ENCODE results near the gene UBE2D1. TPM values are rescaled to one million over a fixed set of nuclear protein-coding genes. Genes with fewer than 3 reads are reported as not detected.

UBE2D1 gene
- total and polyA plus RNA-seq, 2 of the 8 experiments (the other 6 are each of a cell fraction or from before 2014, with no cell fraction given), result 21.2 to 33.5 TPM

DNA sequence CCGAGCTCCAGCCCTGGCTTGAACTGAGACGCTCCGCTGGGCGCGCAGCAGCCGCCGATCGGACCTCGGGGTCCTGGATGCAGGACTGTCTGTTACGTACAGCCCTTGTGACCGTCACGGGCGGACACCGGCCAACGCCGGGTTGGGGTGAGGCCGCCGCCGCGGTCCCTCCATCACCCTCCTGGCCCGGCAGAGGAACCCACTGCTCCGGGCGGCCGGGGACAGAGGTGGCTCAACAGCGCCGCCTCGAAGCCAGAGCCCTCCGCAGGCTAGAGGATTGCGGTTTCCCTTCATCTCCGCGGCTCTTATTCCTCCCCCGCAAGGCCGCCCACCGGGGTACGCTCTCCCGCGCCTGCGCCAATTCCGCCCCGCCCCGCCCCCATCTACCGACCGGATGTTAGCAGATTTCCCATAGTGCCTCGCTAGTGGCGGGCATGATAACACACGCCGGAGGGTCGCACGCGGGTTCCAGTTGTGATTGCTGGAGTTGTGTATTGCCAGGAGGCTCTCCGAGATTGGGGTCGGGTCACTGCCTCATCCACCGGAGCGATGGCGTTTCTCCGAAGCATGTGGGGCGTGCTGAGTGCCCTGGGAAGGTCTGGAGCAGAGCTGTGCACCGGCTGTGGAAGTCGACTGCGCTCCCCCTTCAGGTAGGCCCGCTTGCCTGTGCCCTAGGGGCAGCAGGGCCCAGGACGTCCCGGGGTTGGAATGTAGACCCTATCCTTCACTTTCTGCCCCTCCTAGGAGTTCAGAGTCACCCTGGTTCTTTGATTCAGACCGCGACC lies 50.4 kb downstream of the UBE2D1 start, which contains the start of gene TFAM:
Gene TFAM (plus strand): TSS at position 412 of the 785 bp plus-strand sequence. CDS start 138 bp downstream, at position 550.
- Histone ChIP-seq H3K9ac (replicated peaks in 1 of 4; ENCODE audit: extremely low read depth in 1 of 4, low read depth in 3 of 4, low read length in 3 of 4) (peak within 1 kb of the TSS; percentile 88 to 97 (median 95)), H4K8ac (ENCODE audit: extremely low read depth, insufficient read depth, low read length) (peak within 1 kb of the TSS; percentile 97; the same call in 1 of the 2 replicates), H4K91ac (replicated peaks; ENCODE audit: insufficient read length, low read length) (peak within 1 kb of the TSS; percentile 95), H3K4ac (replicated peaks; ENCODE audit: insufficient read length, low read depth, low read length) (no peak within 1 kb of the TSS), H4K5ac (ENCODE audit: insufficient read length, low read depth, low read length) (peak within 1 kb of the TSS; percentile 97), H3K79me2 (ENCODE audit: control insufficient read depth in 1 of 2, insufficient read depth in 2 of 2, low read length in 2 of 2) (peaks cover 5 to 31% of the 10 kb centered on the region in 2 experiments; a peak in 3 of 4 replicates), H2BK5ac (ENCODE audit: low read depth, low read length) (peak within 1 kb of the TSS; percentile 96), H2AK5ac (ENCODE audit: low read depth, low read length) (no peak within 1 kb of the TSS), H2BK12ac (ENCODE audit: low read depth, low read length) (peak within 1 kb of the TSS; percentile 19; the same call in 1 of the 2 replicates), H2BK20ac (ENCODE audit: low read length) (no peak within 1 kb of the TSS), H3K79me1 (ENCODE audit: low read depth, low read length) (no peaks in the 10 kb centered on the region; the same call in 1 of the 2 replicates), H3K23me2 (ENCODE audit: low read depth, low read length) (0 out of 2 replicates have a peak, but pooled peaks cover 4% of the 10 kb centered on the region), H3K14ac (ENCODE audit: insufficient read length) (no peak within 1 kb of the TSS), H3K27ac (ENCODE audit: low read depth, low read length) (peak within 1 kb of the TSS; percentile 90), H2BK120ac (replicated peaks; ENCODE audit: low read depth, low read length) (no peak within 1 kb of the TSS), H2BK15ac (ENCODE audit: low read length) (no peak within 1 kb of the TSS), H3K23ac (ENCODE audit: insufficient read length) (no peak within 1 kb of the TSS), H3K4me1 (replicated peaks in 1 of 4; ENCODE audit: control insufficient read depth in 3 of 4, insufficient read depth in 4 of 4, low read length in 3 of 4) (peaks cover 0 to 4% (median 1%) of the 10 kb centered on the region in 4 experiments; a peak in 3 of 7 replicates), H2AFZ (ENCODE audit: low read length) (peak within 1 kb of the TSS; percentile 86), H3K4me2 (ENCODE audit: insufficient read depth in 1 of 2, low read depth in 2 of 2, low read length in 2 of 2) (peak within 1 kb of the TSS; percentile 61 to 79), H3K27me3 (replicated peaks in 1 of 4; ENCODE audit: control insufficient read depth in 3 of 4, extremely low read depth in 1 of 4, insufficient read depth in 3 of 4, low read length in 3 of 4) (no peaks in the 10 kb centered on the region), H3K18ac (ENCODE audit: extremely low read depth, low read length) (peak within 1 kb of the TSS; percentile 98), H3K36me3 (ENCODE audit: control insufficient read depth in 2 of 4, insufficient read depth in 4 of 4, low read length in 3 of 4) (peaks cover 8 to 33% (median 16%) of the 10 kb centered on the region in 4 experiments; a peak in 5 of 8 replicates), H3K9me3 (ENCODE audit: insufficient read depth in 2 of 2, low read depth in 1 of 2, low read length in 1 of 2) (no peaks in the 10 kb centered on the region), H3K4me3 (ENCODE audit: extremely low read depth in 1 of 4, insufficient read depth in 2 of 4, low read depth in 3 of 4, low read length in 4 of 4) (peak within 1 kb of the TSS; percentile 80 to 98 (median 94)), H4K20me1 (replicated peaks in 1 of 2; ENCODE audit: control insufficient read depth in 1 of 2, insufficient read depth in 2 of 2, low read length in 2 of 2) (no peaks in the 10 kb centered on the region), H3K56ac (replicated peaks; ENCODE audit: insufficient read length, low read depth, low read length) (peak within 1 kb of the TSS; percentile 97)
- 2% methylated on average over 44 of the region's 65 CpGs; no CpG with 5 or more reads in 1 of the 2 experiments for WGBS, 2 experiments (ENCODE audit: extremely low coverage in 1 of 2, insufficient coverage in 1 of 2, insufficient read length in 1 of 2, insufficient replicate concordance in 2 of 2, low coverage in 1 of 2, low lambda C conversion rate in 2 of 2, missing lambda C conversion rate in 1 of 2)
- ChIA-PET CTCF (ENCODE audit: partially characterized antibody) (interaction anchor here (0.5 to 5.4 kb wide), 9 partner anchors 24 to 146 kb away, joined by 3 to 36 read pairs (median 3); no protein-coding TSS in a partner anchor), POLR2A (ENCODE audit: partially characterized antibody) (interaction anchor here (0.7 to 3.0 kb wide), 14 partner anchors 8 to 117 kb away, joined by 3 to 21 read pairs (median 3); partner anchors contain the start of genes CISD1 and UBE2D1)
- peak; percentile 53 to 96 for DNase-seq (ENCODE audit: low read depth in 1 of 2, low spot score in 2 of 2)
- FAIRE-seq, result no peak
- peak; percentile 28 for TF ChIP-seq TAF7 (optimal IDR thresholded peaks at IDR 0.05; ENCODE audit: borderline replicate concordance, low read depth, low read length)
- 0 out of 2 replicates have a peak, but pooled peaks have one; percentile 47 for TF ChIP-seq RBBP5 (IDR thresholded peaks at IDR 0.05; ENCODE audit: borderline replicate concordance, low read depth, low read length)
- TF ChIP-seq EGR1 (IDR thresholded peaks at IDR 0.05; ENCODE audit: borderline replicate concordance, low read depth, low read length), result peak; percentile 69
- TF ChIP-seq BRCA1 (IDR thresholded peaks at IDR 0.05; ENCODE audit: low read depth, low read length), result no peak
- TF ChIP-seq CREB1 (IDR thresholded peaks at IDR 0.05), result peak; percentile 20; the same call in 1 of the 2 replicates
- TF ChIP-seq GTF2F1 (IDR thresholded peaks at IDR 0.05; ENCODE audit: borderline replicate concordance, low read depth, low read length), result no peak
- peak; percentile 62 for TF ChIP-seq SAP30 (IDR thresholded peaks at IDR 0.05; ENCODE audit: insufficient read depth, insufficient replicate concordance, low read length)
- no peak for TF ChIP-seq ATF3 (IDR thresholded peaks at IDR 0.05; ENCODE audit: insufficient read depth, low read depth, low read length)
- no peak for TF ChIP-seq MAFK (IDR thresholded peaks at IDR 0.05; ENCODE audit: low read depth, low read length)
- no peak for TF ChIP-seq SUZ12 (IDR thresholded peaks at IDR 0.05; ENCODE audit: low read length)

All from H1 (cell line).